ENCODE results near the gene ADAMTS14. TPM values are rescaled to one million over a fixed set of nuclear protein-coding genes. Genes with fewer than 3 reads are reported as not detected.

ADAMTS14 gene
- polyA plus RNA-seq, 3 donors, result 0.05 TPM; not detected in 2

DNA sequence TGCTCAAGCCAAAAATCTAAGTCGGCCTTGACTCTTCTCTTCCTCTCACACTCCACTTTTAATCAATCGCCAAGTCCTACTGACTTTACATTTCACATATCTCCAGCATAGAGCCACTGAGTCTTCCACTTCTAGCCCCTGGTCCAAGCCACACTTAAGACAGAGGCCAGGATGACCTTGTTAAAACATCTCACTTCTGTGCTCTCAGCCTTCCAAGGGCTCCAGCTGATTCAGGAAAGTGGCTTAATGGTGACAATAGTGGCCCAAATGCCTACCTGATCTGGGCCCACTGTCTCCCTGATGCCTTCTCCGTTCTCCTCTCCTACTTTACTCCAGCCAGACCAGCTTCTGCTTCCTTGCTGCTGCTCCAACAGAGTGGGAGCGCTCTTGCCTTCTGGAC lies 108.5 kb downstream of the ADAMTS14 start:
- Histone ChIP-seq H3K9ac (ENCODE audit: insufficient read depth, low read length, poor library complexity, severe bottlenecking) (no peak overlapping the region), H3K4me1 (ENCODE audit: control insufficient read depth in 1 of 2, insufficient read depth in 2 of 2, low read length in 2 of 2) (peaks cover 29 to 30% of the 10 kb centered on the region in 2 donors), H3K36me3 (replicated peaks in 1 of 2; ENCODE audit: control insufficient read depth in 1 of 2, insufficient read depth in 2 of 2, low read length in 2 of 2) (no peaks in the 10 kb centered on the region), H3K79me2 (ENCODE audit: insufficient read depth, low read length) (no peaks in the 10 kb centered on the region), H3K9me3 (replicated peaks in 1 of 2; ENCODE audit: control insufficient read depth in 1 of 2, insufficient read depth in 1 of 2, low read length in 2 of 2) (no peaks in the 10 kb centered on the region), H4K20me1 (ENCODE audit: insufficient read depth, low read length) (no peaks in the 10 kb centered on the region), H3K27me3 (ENCODE audit: control insufficient read depth in 2 of 2, insufficient read depth in 2 of 2, low read length in 2 of 2) (no peaks in the 10 kb centered on the region), H3K4me3 (replicated peaks in 1 of 3; ENCODE audit: low read depth in 2 of 3, low read length in 3 of 3) (no peak overlapping the region), H3K27ac (ENCODE audit: low read depth in 1 of 2, low read length in 2 of 2) (no peak overlapping the region), H3K4me2 (replicated peaks; ENCODE audit: extremely low read depth, low read length, poor library complexity, severe bottlenecking) (no peak overlapping the region), H2AFZ (ENCODE audit: insufficient read depth, low read depth, low read length, poor library complexity, severe bottlenecking) (peak overlapping the region; percentile 59)
- H3K4me3 Mint-ChIP-seq, result no peak overlapping the region
- TF ChIP-seq, protein P1, sequence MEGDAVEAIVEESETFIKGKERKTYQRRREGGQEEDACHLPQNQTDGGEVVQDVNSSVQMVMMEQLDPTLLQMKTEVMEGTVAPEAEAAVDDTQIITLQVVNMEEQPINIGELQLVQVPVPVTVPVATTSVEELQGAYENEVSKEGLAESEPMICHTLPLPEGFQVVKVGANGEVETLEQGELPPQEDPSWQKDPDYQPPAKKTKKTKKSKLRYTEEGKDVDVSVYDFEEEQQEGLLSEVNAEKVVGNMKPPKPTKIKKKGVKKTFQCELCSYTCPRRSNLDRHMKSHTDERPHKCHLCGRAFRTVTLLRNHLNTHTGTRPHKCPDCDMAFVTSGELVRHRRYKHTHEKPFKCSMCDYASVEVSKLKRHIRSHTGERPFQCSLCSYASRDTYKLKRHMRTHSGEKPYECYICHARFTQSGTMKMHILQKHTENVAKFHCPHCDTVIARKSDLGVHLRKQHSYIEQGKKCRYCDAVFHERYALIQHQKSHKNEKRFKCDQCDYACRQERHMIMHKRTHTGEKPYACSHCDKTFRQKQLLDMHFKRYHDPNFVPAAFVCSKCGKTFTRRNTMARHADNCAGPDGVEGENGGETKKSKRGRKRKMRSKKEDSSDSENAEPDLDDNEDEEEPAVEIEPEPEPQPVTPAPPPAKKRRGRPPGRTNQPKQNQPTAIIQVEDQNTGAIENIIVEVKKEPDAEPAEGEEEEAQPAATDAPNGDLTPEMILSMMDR (IDR thresholded peaks at IDR 0.05), result no peak
- no peaks in the 10 kb centered on the region for H3K9me3 Mint-ChIP-seq
- H3K27ac Mint-ChIP-seq, result peak overlapping the region in 1 of 7 donors; percentile 43
- WGBS (ENCODE audit: insufficient coverage), result 98% methylated on average over 3 of the region's 4 CpGs
- no peaks in the 10 kb centered on the region for H3K36me3 Mint-ChIP-seq
- intact Hi-C loops (cut with micrococcal nuclease), result no loop called here
- peaks cover 2 to 5% (median 2%) of the 10 kb centered on the region in 3 donors for H3K27me3 Mint-ChIP-seq (ENCODE audit: low read depth in 3 of 3)
- no peak for DNase-seq
- peaks cover 26% of the 10 kb centered on the region for H3K4me1 Mint-ChIP-seq

DNA sequence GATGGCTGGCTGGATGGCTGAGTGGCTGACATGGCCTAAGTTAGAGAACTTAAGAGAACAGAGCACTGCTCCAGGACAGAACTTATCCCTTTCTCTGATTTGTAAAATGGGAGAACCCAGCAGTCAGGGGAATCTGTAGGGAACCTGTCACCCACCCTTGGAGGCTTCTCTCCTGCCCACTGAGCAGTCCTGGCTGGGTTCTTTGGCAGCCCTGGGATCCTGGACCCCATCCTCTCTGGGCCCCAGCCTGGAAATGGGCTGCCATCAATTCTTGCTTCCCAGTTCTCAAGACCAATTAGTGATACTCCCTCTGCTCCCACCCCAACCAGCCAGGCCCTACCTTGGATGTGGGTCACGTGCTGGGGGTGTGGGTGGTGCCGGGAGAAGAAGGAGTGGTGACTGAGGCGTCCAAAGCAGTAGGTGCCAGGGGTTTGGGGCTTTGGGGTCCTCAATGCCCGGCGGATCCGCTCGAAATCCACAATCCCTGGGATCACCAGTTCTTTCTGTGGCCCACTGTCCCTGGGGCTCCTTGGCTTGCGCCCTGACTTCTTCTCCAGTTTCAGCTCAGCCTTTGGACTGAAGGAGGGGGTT lies 109.2 kb downstream of the ADAMTS14 start:
- peak overlapping the region in 1 of 7 donors; percentile 19 for H3K27ac Mint-ChIP-seq
- Histone ChIP-seq H2AFZ (ENCODE audit: insufficient read depth, low read depth, low read length, poor library complexity, severe bottlenecking) (no peak overlapping the region), H3K9me3 (replicated peaks in 1 of 2; ENCODE audit: control insufficient read depth in 1 of 2, insufficient read depth in 1 of 2, low read length in 2 of 2) (no peaks in the 10 kb centered on the region), H3K4me1 (ENCODE audit: control insufficient read depth in 1 of 2, insufficient read depth in 2 of 2, low read length in 2 of 2) (peaks cover 29 to 30% of the 10 kb centered on the region in 2 donors), H3K27me3 (ENCODE audit: control insufficient read depth in 2 of 2, insufficient read depth in 2 of 2, low read length in 2 of 2) (no peaks in the 10 kb centered on the region), H3K36me3 (replicated peaks in 1 of 2; ENCODE audit: control insufficient read depth in 1 of 2, insufficient read depth in 2 of 2, low read length in 2 of 2) (no peaks in the 10 kb centered on the region), H3K4me2 (replicated peaks; ENCODE audit: extremely low read depth, low read length, poor library complexity, severe bottlenecking) (no peak overlapping the region), H3K9ac (ENCODE audit: insufficient read depth, low read length, poor library complexity, severe bottlenecking) (no peak overlapping the region), H3K27ac (ENCODE audit: low read depth in 1 of 2, low read length in 2 of 2) (no peak overlapping the region), H3K4me3 (replicated peaks in 1 of 3; ENCODE audit: low read depth in 2 of 3, low read length in 3 of 3) (no peak overlapping the region), H3K79me2 (ENCODE audit: insufficient read depth, low read length) (no peaks in the 10 kb centered on the region), H4K20me1 (ENCODE audit: insufficient read depth, low read length) (no peaks in the 10 kb centered on the region)
- no peaks in the 10 kb centered on the region for H3K36me3 Mint-ChIP-seq
- peaks cover 2 to 5% (median 2%) of the 10 kb centered on the region in 3 donors for H3K27me3 Mint-ChIP-seq (ENCODE audit: low read depth in 3 of 3)
- no peak for DNase-seq
- intact Hi-C loops (cut with micrococcal nuclease), result no loop called here
- H3K9me3 Mint-ChIP-seq, result no peaks in the 10 kb centered on the region
- peaks cover 26% of the 10 kb centered on the region for H3K4me1 Mint-ChIP-seq
- no peak overlapping the region for H3K4me3 Mint-ChIP-seq
- TF ChIP-seq, protein P1 (IDR thresholded peaks at IDR 0.05), result no peak
- 100% methylated on average over 4 of the region's 8 CpGs for WGBS (ENCODE audit: insufficient coverage)
